Retinal pigment epithelial cell (primary cell): ENCODE measurements around the gene PCARE.

Source experiments
- DNase-seq: peaks from one replicate; pipeline ENCODE4 v3.0.0-alpha.2; 2010; ENCODE audit warnings: low read depth
- H3K4me3 ChIP-seq: 2 replicates; pipeline ENCODE4 v1.5.1; 2011; ENCODE audit warnings: mild to moderate bottlenecking, low read length, control low read depth, moderate library complexity
- CTCF ChIP-seq: conservative IDR thresholded peaks from 2 replicates; pipeline ENCODE4 v1.5.1; 2011; ENCODE audit warnings: low read depth, low read length, control low read depth, inconsistent platforms

Gene PCARE

GRCh38 chr2:29014811-29015421, 59.4 kb downstream of the PCARE start:
- H3K4me3 ChIP-seq, result no peak overlapping the region
- TF ChIP-seq CTCF, result peak; percentile 14
- DNase-seq, result no peak

GRCh38 chr2:29014331-29014730, 60.0 kb downstream of the PCARE start:
- DNase-seq, result no peak
- no peak overlapping the region for H3K4me3 ChIP-seq
- no peak for TF ChIP-seq CTCF

GRCh38 chr2:29013057-29013780, 61.1 kb downstream of the PCARE start:
- DNase-seq, result no peak
- H3K4me3 ChIP-seq, result no peak overlapping the region
- no peak for TF ChIP-seq CTCF

GRCh38 chr2:29012211-29012681, 62.1 kb downstream of the PCARE start:
- H3K4me3 ChIP-seq, result no peak overlapping the region
- TF ChIP-seq CTCF, result no peak
- no peak for DNase-seq
